ACC112 (cell line): Measurements from ENCODE around the gene ULBP1.
A peak's percentile ranks its signal among the peaks of the same experiment; 100 is the strongest.
"Not testable (repeated sequence)": the region's sequence is repeated elsewhere in the genome, so short reads cannot be mapped to it uniquely, and the experiment has no call there.

ENCODE experiments used
- H2AFZ ChIP-seq: fragments of 200-600 bp; sonication (generic); one replicate; pipeline ENCODE4 v1.6.0; 2017; ENCODE audit warnings: antibody characterized with exemption, low read length; ENCODE audit not compliant: unreplicated experiment
- H3K27ac ChIP-seq: fragments of 200-600 bp; sonication (generic); 2 replicates; pipeline ENCODE4 v1.5.1; 2014; ENCODE audit warnings: low read depth, mild to moderate bottlenecking, antibody characterized with exemption, low read length, moderate library complexity
- H3K27me3 ChIP-seq: fragments of 200-600 bp; sonication (generic); 2 replicates; pipeline ENCODE4 v1.6.1; 2014; ENCODE audit warnings: mild to moderate bottlenecking, antibody characterized with exemption, low read length, moderate library complexity, mixed read lengths; ENCODE audit not compliant: insufficient read depth
- H3K36me3 ChIP-seq: fragments of 200-600 bp; sonication (generic); 2 replicates; pipeline ENCODE4 v1.6.1; 2016; ENCODE audit warnings: mild to moderate bottlenecking, antibody characterized with exemption, low read length, moderate library complexity, mixed read lengths; ENCODE audit not compliant: insufficient read depth
- H3K4me1 ChIP-seq: fragments of 200-600 bp; sonication (generic); one replicate; pipeline ENCODE4 v1.6.1; 2016; ENCODE audit warnings: low read length, mixed read lengths; ENCODE audit not compliant: insufficient read depth, unreplicated experiment, control insufficient read depth
- H3K4me3 ChIP-seq: fragments of 200-600 bp; sonication (generic); 2 replicates; pipeline ENCODE4 v1.5.1; 2014; ENCODE audit warnings: mild to moderate bottlenecking, low read depth, low read length
- H3K79me2 ChIP-seq: fragments of 200-600 bp; sonication (generic); one replicate; pipeline ENCODE4 v1.6.0; 2016; ENCODE audit warnings: low read length; ENCODE audit not compliant: control insufficient read depth, unreplicated experiment, insufficient read depth

The ULBP1 gene

DNA sequence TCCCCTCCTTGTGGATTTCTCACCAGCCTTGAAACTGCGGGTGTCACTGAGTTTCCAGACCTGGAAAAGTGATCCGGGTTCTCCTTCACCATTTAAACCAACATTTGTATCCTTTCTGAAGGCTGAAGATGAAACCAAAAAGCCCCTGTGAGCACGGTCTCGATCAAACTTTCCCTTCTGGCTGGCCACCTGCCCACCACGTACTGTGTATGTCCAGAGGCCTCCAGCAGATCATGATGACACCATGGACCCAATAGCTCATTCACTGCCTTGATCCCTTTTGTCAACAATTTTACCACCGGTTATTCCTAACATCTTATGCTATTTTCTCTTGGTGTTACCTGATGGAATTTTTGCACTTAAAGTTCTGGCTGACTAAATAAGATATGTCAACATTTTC is 15.6 kb downstream of the ULBP1 start:
- H3K4me3 ChIP-seq = no peak overlapping the region
- H3K27me3 ChIP-seq = peaks cover 74% of the 10 kb centered on the region
- H2AFZ ChIP-seq = no peak overlapping the region
- H3K4me1 ChIP-seq = no peaks in the 10 kb centered on the region
- no peak overlapping the region for H3K27ac ChIP-seq
- no peaks in the 10 kb centered on the region for H3K36me3 ChIP-seq
- no peaks in the 10 kb centered on the region for H3K79me2 ChIP-seq

DNA sequence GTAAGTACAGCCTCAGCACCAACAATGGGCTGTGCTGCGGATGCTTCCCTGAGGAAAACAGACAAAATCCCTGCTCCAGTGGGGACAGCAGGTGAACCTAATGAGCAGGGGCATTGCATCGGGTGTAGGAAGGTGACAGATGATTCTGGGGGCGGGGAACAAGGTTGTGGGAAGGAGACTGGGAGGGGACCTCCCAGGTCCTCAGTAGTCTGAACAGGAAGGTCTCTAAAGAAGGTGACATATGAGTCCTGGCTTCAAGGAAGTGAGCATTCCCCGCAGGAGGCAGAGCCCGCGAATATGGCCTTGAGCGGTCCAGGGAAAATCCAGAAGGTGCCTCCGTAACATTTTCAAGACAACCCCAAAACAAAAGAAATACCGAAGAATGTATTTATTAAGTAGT is 19.4 kb downstream of the ULBP1 start:
- Histone ChIP-seq H3K79me2 (no peaks in the 10 kb centered on the region), H2AFZ (no peak overlapping the region), H3K27me3 (peaks cover 78% of the 10 kb centered on the region), H3K36me3 (no peaks in the 10 kb centered on the region), H3K4me1 (no peaks in the 10 kb centered on the region), H3K27ac (no peak overlapping the region), H3K4me3 (no peak overlapping the region)

DNA sequence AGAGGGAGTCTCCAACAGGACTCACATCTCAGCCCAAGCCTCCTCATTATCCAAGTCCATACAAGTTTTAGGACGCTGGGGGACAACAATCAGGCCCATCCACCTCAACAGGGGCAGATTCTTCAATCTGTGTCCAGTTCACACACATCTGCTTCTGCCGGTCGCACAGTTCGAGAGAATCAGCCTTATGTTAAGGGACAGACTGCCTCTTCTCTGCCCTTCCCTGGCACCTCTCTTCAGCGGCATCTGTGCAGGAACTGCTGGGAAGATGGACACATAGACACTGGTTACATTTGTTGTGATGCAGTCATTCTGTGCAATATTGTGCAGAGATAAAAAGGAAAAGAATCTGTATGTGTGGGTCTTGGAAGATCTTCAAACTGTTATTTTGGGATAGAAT is 21.0 kb downstream of the ULBP1 start:
- no peak overlapping the region for H3K27ac ChIP-seq
- H3K79me2 ChIP-seq = no peaks in the 10 kb centered on the region
- H3K4me3 ChIP-seq = no peak overlapping the region
- H2AFZ ChIP-seq = no peak overlapping the region
- H3K36me3 ChIP-seq = no peaks in the 10 kb centered on the region
- peaks cover 82% of the 10 kb centered on the region for H3K27me3 ChIP-seq
- H3K4me1 ChIP-seq = no peaks in the 10 kb centered on the region

DNA sequence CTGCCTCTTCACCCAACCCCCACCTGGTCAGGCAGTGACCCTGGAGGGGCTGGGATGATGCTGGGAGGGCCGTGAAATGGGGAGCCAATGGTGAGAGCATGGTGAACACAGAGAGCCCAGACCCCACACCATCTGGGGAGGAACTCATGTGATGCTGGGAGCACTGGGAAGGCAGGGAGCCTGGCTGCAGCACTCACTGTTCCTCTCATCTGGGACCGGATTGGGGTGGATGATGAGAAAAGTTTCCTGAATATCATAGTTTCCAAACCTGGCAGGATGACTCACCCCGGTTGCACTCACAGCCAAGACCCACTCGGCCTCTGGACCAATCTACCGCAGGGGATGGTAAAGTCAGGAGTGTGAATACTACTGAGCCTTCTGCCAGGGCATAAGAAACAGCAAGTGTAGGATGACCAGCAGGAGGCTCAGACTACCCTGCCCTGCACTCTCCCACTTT is 21.8 kb downstream of the ULBP1 start:
- H3K27me3 ChIP-seq = peaks cover 86% of the 10 kb centered on the region
- H3K36me3 ChIP-seq = no peaks in the 10 kb centered on the region
- H2AFZ ChIP-seq = no peak overlapping the region
- H3K27ac ChIP-seq = no peak overlapping the region
- H3K79me2 ChIP-seq = no peaks in the 10 kb centered on the region
- H3K4me1 ChIP-seq = no peaks in the 10 kb centered on the region
- H3K4me3 ChIP-seq = no peak overlapping the region

DNA sequence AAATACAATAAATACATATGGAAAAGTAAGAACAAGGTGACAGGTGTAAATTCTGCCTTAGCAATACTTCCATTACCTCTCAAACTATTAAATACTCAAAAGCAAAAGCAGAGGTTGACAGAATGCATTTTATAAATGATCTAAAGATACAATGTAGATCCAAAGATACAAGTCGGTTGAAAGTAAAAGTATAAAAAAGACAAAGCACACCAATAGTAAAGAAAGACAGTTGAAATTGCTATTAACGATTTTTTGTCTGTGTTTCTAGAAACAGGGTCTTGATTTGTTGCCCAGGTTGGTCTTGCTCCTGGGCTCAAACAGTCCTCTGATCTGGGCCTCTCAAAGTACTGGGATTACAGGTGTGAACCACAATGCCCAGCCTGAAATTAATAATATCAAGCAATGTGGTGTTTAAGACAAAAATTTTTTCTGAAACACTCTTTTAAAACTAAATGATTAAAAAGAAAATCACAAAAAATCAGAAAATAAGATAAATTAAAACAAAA is 23.9 kb downstream of the ULBP1 start:
- no peaks in the 10 kb centered on the region for H3K36me3 ChIP-seq
- peaks cover 4% of the 10 kb centered on the region for H3K4me1 ChIP-seq
- H3K4me3 ChIP-seq = no peak overlapping the region
- no peaks in the 10 kb centered on the region for H3K79me2 ChIP-seq
- no peak overlapping the region for H2AFZ ChIP-seq
- no peak overlapping the region for H3K27ac ChIP-seq
- peaks cover 92% of the 10 kb centered on the region for H3K27me3 ChIP-seq

DNA sequence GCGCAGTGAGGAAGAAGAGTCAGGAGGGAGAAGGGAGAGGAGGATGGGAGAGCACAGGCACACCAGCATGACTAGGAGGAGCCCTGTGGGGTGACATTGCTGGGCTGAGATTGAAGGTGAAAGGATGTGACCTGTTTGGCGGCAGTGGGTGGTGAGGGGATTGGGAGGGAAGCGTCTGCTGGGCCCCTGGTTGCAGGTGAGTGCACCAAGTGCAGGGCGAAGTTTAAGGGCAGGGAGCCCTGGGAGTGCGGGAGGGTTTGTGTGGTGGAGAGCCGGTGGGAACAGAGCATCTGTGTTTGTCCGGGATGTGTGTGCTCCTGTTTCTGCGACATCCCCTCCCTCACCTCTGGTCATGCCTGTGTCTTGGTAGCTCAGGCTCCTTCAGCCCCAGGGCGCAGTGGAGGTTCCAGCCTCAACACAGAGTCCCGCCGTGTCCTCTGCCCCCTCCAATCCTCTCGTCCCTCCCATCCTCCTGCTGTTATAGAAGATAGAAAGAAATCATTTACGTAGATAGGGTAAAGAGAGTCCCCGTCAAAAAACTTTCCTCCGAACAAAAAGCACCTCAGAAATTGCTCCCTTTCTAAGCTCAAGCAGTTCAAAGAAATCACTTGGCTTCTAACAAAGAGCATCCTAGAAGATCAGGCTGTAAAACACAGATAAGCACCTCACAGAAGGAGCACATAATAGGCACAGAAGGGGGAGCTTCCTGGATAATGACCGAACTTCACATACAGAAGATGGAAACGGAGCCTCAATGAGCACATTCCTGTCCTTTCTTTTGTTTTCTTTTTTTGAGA is 25.0 kb downstream of the ULBP1 start:
- Histone ChIP-seq H3K4me1 (peaks cover 4% of the 10 kb centered on the region), H3K36me3 (no peaks in the 10 kb centered on the region), H3K27ac (no peak overlapping the region), H3K4me3 (no peak overlapping the region), H3K27me3 (peaks cover 95% of the 10 kb centered on the region), H3K79me2 (no peaks in the 10 kb centered on the region), H2AFZ (no peak overlapping the region)

DNA sequence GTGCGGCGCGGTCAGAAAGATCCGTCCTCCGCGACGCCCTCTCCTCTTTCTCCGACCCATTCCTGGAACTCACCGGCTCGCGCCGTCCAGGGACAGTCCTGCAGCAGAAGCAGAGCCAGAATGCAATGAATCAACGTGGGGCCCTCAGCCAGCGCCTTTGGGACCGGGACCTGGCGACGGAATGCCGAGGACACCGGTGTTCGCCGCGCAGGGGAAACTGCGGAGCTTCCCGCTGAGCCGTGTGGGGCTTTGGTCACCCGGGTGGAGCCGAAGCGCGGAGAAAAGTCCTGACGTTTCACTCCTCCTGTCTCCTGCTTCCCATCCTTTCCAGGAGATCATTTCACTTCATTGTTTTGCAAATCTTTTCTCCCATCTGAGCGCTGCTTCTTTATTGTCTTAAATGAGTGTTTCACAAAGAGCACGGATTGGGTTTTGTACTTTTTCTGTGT is 26.5 kb downstream of the ULBP1 start:
- H3K27ac ChIP-seq = no peak overlapping the region
- no peak overlapping the region for H2AFZ ChIP-seq
- H3K27me3 ChIP-seq = peaks cover 99% of the 10 kb centered on the region
- no peaks in the 10 kb centered on the region for H3K36me3 ChIP-seq
- peak overlapping the region; percentile 61 for H3K4me3 ChIP-seq
- H3K79me2 ChIP-seq = no peaks in the 10 kb centered on the region
- peaks cover 4% of the 10 kb centered on the region for H3K4me1 ChIP-seq

DNA sequence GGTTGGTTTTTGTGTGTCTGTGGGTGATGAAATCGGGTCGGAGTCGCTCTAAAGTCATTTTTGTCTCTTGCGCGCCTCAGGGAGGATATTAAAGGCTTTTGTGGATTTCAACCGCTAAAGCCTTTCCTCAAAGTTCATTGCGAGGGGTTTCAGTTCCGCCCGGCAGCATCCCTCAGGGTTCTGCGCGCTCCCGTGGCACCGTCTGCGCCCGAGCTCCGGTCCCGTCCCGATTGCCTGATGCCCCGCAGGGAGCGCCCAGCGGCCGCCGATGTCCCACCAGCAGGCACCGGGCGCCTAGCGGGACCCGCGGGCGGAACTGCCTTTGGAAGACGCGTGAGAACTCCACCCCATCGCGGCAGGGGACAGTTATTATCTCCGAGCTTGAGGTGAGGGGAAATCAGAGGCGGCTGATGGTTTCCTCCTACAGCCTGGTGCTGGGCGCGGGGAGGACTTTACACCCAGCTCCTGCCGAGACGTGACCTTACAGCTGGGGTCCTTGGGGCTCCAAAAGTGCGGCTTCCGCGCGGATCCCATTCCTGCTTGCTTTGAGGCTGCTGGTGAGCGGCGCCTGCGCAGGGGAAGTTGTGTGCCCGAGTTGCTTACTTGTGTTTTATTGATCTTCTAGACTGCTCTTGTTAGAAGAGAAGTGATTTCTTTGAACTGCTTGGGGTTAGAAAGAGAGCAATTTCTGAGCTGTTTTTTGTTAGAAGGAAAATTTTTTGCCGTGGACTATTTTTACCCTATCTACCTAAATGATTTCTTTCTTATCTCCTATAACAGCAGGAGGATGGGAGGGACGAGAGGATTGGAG is 27.1 kb downstream of the ULBP1 start:
- peak overlapping the region; percentile 61 for H3K4me3 ChIP-seq

DNA sequence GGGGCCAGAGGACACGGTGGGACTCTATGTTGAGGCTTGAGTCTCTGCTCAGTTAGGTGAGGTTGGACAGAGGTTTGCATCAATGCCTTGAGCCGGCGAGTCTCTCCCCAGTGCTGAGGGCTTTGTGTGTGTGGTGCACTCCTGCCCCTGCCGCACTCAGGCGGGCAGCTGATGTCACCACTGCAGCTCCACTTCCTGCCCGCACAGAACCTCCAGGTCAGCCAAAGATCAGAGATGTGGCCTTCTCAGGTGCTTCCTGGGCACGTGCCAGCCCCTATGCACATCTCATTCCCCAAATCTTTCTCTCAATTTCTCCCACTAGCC is 27.7 kb downstream of the ULBP1 start:
- not testable (repeated sequence) for H3K79me2 ChIP-seq, H3K36me3 ChIP-seq, H3K27ac ChIP-seq, H3K4me3 ChIP-seq, H3K4me1 ChIP-seq, H2AFZ ChIP-seq
- peaks cover 99% of the 10 kb centered on the region for H3K27me3 ChIP-seq

More for the DNA sequence above, 27.1 kb downstream of the ULBP1 start:
- peaks cover 99% of the 10 kb centered on the region for H3K27me3 ChIP-seq
- H2AFZ ChIP-seq = peak overlapping the region; percentile 8
- H3K79me2 ChIP-seq = no peaks in the 10 kb centered on the region
- H3K4me1 ChIP-seq = peaks cover 4% of the 10 kb centered on the region
- no peak overlapping the region for H3K27ac ChIP-seq
- H3K36me3 ChIP-seq = no peaks in the 10 kb centered on the region

DNA sequence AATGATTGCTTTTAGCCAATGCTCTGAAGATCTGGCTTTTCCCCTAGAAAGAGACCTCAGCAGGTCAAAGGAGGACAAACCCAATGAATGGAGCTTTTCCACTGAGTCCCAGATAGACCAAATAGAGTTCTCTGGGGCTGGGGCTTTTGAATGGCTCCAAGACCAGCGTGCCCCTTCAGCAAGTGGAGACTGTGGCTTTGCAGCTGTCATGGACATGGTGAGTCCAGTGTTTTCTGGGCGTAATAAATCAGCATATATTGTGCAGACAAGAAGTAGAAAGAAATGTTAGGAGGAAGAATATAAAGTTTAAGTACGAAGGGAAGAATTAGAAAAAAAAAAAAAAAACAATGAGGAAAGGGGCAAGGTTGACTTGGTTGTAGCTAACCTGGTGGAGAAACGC is 28.1 kb downstream of the ULBP1 start:
- H3K36me3 ChIP-seq = no peaks in the 10 kb centered on the region
- H2AFZ ChIP-seq = no peak overlapping the region
- peaks cover 4% of the 10 kb centered on the region for H3K4me1 ChIP-seq
- H3K27ac ChIP-seq = no peak overlapping the region
- H3K4me3 ChIP-seq = no peak overlapping the region
- no peaks in the 10 kb centered on the region for H3K79me2 ChIP-seq
- peaks cover 99% of the 10 kb centered on the region for H3K27me3 ChIP-seq
